Stimulated activated CD4-positive, alpha-beta T cell treated with anti-CD3 and anti-CD28 coated beads, Interleukin-12 subunit alpha, Interleukin-12 subunit beta, amount 100 ng/mL, for 24 hours (primary cell): ENCODE results near the gene STARD10.

Experiments used
- DNase-seq, 2 experiments: peaks; one replicate each; pipeline ENCODE4 v3.0.0-alpha.2; 2020; ENCODE audit warnings: low read depth in 2 of 2

Gene STARD10

GRCh38 chr11:72726266-72727220, 67.3 kb downstream of the STARD10 start:
- DNase-seq = no peak

- no peak for DNase-seq
Observed at GRCh38 chr11:72725724-72726028, 68.2 kb downstream of the STARD10 start.

GRCh38 chr11:72724851-72725723, 68.8 kb downstream of the STARD10 start:
- peak; percentile 47 to 68 for DNase-seq

GRCh38 chr11:72724021-72724551, 69.8 kb downstream of the STARD10 start:
- DNase-seq = no peak

- DNase-seq = no peak
Observed at GRCh38 chr11:72723508-72723907, 70.3 kb downstream of the STARD10 start.

- peak; percentile 70 to 73 for DNase-seq
Observed at GRCh38 chr11:72722050-72722748, 71.6 kb downstream of the STARD10 start.

- DNase-seq = no peak
Observed at GRCh38 chr11:72721689-72722049, 72.2 kb downstream of the STARD10 start.

GRCh38 chr11:72721276-72721675, 72.6 kb downstream of the STARD10 start:
- no peak for DNase-seq

GRCh38 chr11:72720784-72721183, 73.1 kb downstream of the STARD10 start:
- DNase-seq = no peak

GRCh38 chr11:72720047-72720446, 73.8 kb downstream of the STARD10 start:
- DNase-seq = no peak

GRCh38 chr11:72719551-72719950, 74.3 kb downstream of the STARD10 start:
- DNase-seq = no peak

GRCh38 chr11:72719144-72719543, 74.7 kb downstream of the STARD10 start:
- no peak for DNase-seq

GRCh38 chr11:72718101-72718501, 75.7 kb downstream of the STARD10 start:
- no peak for DNase-seq

- DNase-seq = no peak
Observed at GRCh38 chr11:72716788-72717435, 76.9 kb downstream of the STARD10 start.

GRCh38 chr11:72716290-72716689, 77.6 kb downstream of the STARD10 start:
- DNase-seq = no peak

GRCh38 chr11:72712841-72713240, 81.0 kb downstream of the STARD10 start:
- no peak for DNase-seq

GRCh38 chr11:72712168-72712751, 81.6 kb downstream of the STARD10 start:
- no peak for DNase-seq

- DNase-seq = no peak
Observed at GRCh38 chr11:72711141-72711540, 82.7 kb downstream of the STARD10 start.

GRCh38 chr11:72710278-72710677, 83.6 kb downstream of the STARD10 start:
- DNase-seq = no peak

- no peak for DNase-seq
Observed at GRCh38 chr11:72709478-72710238, 84.2 kb downstream of the STARD10 start.
